Esophagus mucosa (tissue), 1 donor: Measurements from ENCODE around the gene SNRPD1. TPM values are rescaled to one million over a fixed set of nuclear protein-coding genes. Genes with fewer than 3 reads are reported as not detected.
"Not testable (repeated sequence)": the region's sequence is repeated elsewhere in the genome, so short reads cannot be mapped to it uniquely, and the experiment has no call there.

Experiments used
- ATAC-seq: fragments of 200-7000 bp; cut with Tn5 transposase; one replicate; pipeline ENCODE4 v1.9.1; 2020
- total RNA-seq: library from RNA; stranded (reverse); gene quantifications from one replicate; pipeline ENCODE4 v1.2.4, GENCODE V29; 2023
- donor health status: DM: yes; HTN: yes; CAD: no.

Gene SNRPD1
- total RNA-seq, 1 donor from 2014 or later = 57.2 TPM

DNA sequence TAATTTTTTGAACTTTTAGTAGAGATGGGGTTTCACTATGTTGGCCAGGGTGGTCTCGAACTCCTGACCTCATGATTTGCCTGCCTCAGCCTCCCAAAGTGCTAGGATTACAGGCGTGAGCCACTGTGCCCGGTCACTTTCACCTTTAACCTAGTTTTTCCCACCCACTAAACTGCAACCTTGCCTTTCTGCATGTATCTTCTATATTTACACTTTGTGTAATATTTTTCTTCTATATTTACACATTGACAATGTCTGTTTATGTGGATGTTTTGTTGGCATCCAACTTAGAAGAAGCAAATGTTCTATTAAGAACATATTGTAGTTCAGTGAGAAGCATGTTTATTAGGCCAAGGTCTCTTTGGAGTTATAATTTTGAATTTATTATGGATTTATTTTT lies 26.7 kb downstream of the SNRPD1 start:
- ATAC-seq = no peak

DNA sequence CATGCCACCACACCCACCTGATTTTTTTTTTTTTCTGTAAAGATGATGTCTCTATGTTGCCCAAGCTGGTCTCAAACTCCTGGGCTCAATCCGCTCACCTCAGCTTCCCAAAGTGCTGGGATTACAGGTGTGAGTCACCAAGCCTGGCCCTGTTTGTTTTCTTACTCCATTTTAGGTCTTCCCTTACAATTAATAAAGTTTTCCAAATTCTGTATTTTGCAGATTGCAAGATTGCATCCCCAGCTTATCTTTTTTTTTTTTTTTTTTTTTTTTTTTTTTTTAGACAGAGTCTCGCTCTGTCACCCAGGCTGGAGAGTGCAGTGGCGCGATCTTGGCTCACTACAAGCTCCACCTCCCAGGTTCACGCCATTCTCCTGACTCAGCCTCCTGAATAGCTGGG lies 28.3 kb downstream of the SNRPD1 start:
- ATAC-seq = not testable (repeated sequence)

DNA sequence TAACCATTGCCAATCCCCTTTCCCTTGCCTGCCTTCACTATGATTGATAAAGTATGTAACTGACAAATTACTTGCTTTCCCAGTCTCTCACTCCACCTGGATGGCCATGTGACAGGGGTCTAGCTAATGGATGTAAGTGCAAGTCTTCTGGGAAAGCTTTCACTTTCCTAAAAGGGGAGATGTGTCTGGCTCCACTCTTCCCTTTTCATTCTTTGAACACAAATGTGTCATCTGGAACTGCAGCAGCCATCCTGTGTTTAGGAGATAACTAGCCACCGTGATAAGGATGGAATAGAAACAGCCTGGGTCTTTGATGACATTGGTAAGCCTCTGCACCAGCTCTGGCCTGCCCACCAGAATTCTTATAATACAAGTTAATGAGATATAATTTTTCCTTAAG lies 38.2 kb downstream of the SNRPD1 start:
- ATAC-seq = no peak

DNA sequence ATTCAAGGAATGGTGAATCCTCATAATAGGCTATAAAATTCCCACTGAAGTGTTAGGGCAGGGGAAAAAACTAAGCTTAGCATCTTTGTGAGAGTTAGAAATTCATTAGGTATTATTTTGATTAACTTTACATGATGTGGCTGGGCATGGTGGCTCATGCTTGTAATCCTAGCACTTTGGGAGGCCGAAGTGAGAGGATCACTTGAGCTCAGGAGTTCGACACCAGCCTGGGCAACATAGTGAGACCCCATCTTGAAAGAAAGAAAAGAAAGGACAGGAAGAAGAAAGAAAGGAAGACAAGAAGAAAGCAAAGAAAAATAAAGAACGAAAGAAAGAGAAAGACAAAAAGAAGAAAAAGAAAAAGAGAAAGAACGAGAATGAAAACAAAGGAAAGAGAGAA lies 40.0 kb downstream of the SNRPD1 start:
- no peak for ATAC-seq

DNA sequence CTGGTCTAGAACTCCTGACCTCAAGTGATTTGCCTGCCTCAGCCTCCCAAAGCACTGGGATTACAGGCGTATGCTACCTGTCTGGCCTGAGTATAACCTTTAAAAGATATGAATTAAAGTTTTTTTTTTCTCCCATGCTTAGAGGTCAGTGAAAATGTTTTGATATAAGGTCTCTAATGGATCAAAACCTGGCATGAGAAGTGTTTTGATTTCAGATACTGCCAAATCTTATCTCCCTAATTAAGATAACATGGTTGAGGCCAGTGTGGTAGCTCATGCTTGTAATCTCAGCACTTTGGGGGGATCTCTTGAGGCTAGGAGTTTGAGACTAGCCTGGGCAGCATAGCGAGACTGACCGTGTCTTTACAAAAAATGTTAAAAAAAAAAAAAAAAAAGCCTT lies 41.2 kb downstream of the SNRPD1 start:
- no peak for ATAC-seq

GRCh38 chr18:21656402-21656801 lies 44.3 kb downstream of the SNRPD1 start:
- no peak for ATAC-seq

GRCh38 chr18:21660078-21660477 lies 48.0 kb downstream of the SNRPD1 start:
- no peak for ATAC-seq

GRCh38 chr18:21662581-21662980 lies 50.5 kb downstream of the SNRPD1 start:
- ATAC-seq = no peak

- no peak for ATAC-seq
Observed at GRCh38 chr18:21663578-21663977, 51.5 kb downstream of the SNRPD1 start.

DNA sequence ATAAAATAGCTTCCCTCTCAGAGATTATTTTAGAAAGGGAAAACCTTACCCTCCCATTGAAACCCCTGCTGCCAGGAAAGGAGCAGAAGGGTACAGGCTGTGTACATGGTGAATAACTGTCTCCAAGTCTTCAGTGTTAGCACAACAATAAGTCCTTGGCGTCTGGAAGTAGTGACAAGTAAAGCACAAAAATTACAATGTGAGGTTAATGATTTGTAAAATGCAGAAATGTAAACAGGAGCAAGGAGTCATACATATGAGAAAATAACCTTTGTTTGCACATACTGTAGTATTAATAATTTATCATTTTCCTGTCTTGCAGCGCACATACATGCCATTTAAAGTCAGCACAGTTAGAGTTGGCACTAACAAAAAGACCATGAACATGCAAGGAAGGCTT lies 52.0 kb downstream of the SNRPD1 start:
- ATAC-seq = no peak

- ATAC-seq = peak; percentile 51
Observed at GRCh38 chr18:21669736-21670285, 57.7 kb downstream of the SNRPD1 start.

DNA sequence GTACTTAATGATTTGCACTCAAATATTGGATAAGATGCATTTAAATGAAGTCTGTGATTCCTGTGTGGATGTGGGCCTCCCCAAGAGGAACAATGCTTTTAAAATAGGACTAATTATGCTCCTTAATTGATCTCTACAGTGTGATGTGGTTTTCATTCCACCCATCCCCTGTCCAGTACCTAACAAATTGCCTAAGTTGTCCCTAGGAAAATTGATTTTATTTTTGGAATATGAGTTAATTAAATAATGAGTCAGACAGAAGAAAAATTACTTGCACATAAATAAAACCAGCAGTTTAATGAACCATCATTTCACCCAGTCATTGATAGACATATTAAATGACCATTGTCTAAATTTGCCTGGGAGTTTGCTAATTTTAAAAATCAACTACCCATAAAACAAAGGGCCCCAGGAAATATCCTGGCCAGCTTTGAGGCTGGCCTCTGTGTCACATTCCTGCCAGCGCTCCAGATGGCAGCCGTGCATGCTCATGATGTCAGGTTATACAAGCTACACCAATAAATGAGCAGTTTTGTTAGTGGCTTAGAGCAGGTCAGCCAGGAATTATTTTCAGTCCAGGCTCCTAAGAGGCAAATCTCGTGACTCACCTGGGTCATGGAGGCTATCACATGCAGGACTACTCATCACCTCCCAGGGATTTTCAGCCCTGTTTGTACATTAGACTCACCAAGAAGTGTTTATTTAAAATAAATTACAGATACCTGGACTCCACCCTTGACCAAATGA lies 60.6 kb downstream of the SNRPD1 start:
- ATAC-seq = peak; percentile 89

DNA sequence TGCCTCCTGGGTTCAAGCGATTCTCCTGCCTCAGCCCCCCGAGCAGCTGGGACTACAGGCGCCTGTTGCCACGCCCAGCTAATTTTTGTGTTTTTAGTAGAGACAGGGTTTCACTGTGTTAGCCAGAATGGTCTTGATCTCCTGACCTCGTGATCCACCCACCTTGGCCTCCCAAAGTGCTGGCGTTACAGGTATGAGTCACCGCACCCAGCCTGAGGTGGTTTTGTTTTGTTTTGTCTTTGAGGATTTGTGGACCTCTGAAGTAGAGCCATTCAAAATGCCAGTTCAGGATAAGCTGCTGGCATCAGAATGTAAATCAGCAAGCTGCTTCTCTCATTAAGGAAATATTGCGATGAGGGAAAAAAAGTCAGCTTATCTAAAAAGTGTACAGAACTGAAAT lies 63.2 kb downstream of the SNRPD1 start:
- ATAC-seq = peak; percentile 63

- ATAC-seq = peak; percentile 35
Observed at GRCh38 chr18:21678859-21679258, 66.7 kb downstream of the SNRPD1 start.

GRCh38 chr18:21680161-21680560 lies 68.0 kb downstream of the SNRPD1 start:
- ATAC-seq = no peak

- no peak for ATAC-seq
Observed at GRCh38 chr18:21682371-21683051, 70.4 kb downstream of the SNRPD1 start.

Other genes starting within 250 kb of the SNRPD1 start
- 10.0 TPM for gene ESCO1, start 11.6 kb upstream of the SNRPD1 start, total RNA-seq
- 12.9 TPM for gene ABHD3, start 92.5 kb downstream of the SNRPD1 start, total RNA-seq
- 23.8 TPM for gene MIB1, start 128.5 kb downstream of the SNRPD1 start, total RNA-seq